H1 (cell line): ENCODE data around the gene FOXL3. TPM values are rescaled to one million over a fixed set of nuclear protein-coding genes. Genes with fewer than 3 reads are reported as not detected.

Experiments used
- CTCF ChIA-PET: fragments of 300-600 bp; sonication (Branson Sonifier 250); formaldehyde crosslinking; loops from one replicate; lab custom pipeline; 2021; ENCODE audit not compliant: partially characterized antibody; lab: Charles Lee
- POLR2A ChIA-PET: fragments of 300-600 bp; sonication (Branson Sonifier 250); formaldehyde crosslinking; loops from one replicate; lab custom pipeline; 2021; ENCODE audit warnings: inconsistent platforms; ENCODE audit not compliant: partially characterized antibody; lab: Charles Lee
- DNase-seq, 2 experiments: peaks; one replicate each; pipeline versions ENCODE4 v3.0.0 to v3.0.0-alpha.2; 2010 to 2022; ENCODE audit warnings: low spot score in 2 of 2, low read depth in 1 of 2, mixed read lengths in 1 of 2
- FAIRE-seq: peaks from 2 replicates; lab custom pipeline; 2011; peaks lifted over from hg19 to GRCh38; lab: Jason Lieb, UNC
- H2AFZ ChIP-seq: 2 replicates; pipeline ENCODE4 v1.8.1; 2012; ENCODE audit warnings: low read length, inconsistent platforms
- H2AK5ac ChIP-seq: 2 replicates; pipeline ENCODE4 v1.6.1; 2013; ENCODE audit warnings: low read depth, low read length
- H2BK120ac ChIP-seq: replicated peaks from 2 replicates; pipeline ENCODE3; 2013; ENCODE audit warnings: low read depth, low read length, inconsistent platforms
- H2BK12ac ChIP-seq: 2 replicates; pipeline ENCODE4 v1.6.1; 2013; ENCODE audit warnings: low read depth, low read length
- H2BK15ac ChIP-seq: 2 replicates; pipeline ENCODE4 v1.6.1; 2013; ENCODE audit warnings: low read length
- H2BK20ac ChIP-seq: 2 replicates; pipeline ENCODE4 v1.6.1; 2013; ENCODE audit warnings: low read length
- H2BK5ac ChIP-seq: 2 replicates; pipeline ENCODE4 v1.6.1; 2013; ENCODE audit warnings: low read depth, low read length
- H3K14ac ChIP-seq: 2 replicates; pipeline ENCODE4 v1.6.1; 2013; ENCODE audit warnings: inconsistent platforms; ENCODE audit not compliant: insufficient read length
- H3K18ac ChIP-seq: 2 replicates; pipeline ENCODE4 v1.6.1; 2013; ENCODE audit warnings: low read length; ENCODE audit errors: extremely low read depth
- H3K23ac ChIP-seq: 2 replicates; pipeline ENCODE4 v1.6.1; 2013; ENCODE audit warnings: inconsistent platforms; ENCODE audit not compliant: insufficient read length
- H3K23me2 ChIP-seq: 2 replicates; pipeline ENCODE4 v1.6.1; 2013; ENCODE audit warnings: low read depth, low read length
- H3K27ac ChIP-seq: 2 replicates; pipeline ENCODE4 v1.6.1; 2011; ENCODE audit warnings: low read depth, low read length, inconsistent platforms
- H3K27me3 ChIP-seq, 4 experiments: replicated peaks in 1 of 4; 1 replicate in 1 of 4; 2 replicates in 3 of 4; pipeline versions ENCODE4 v1.6.1 to v1.8.1; 2011 to 2013; ENCODE audit warnings: low read length in 3 of 4, mild to moderate bottlenecking in 3 of 4, inconsistent platforms in 2 of 4, mixed read lengths in 2 of 4, moderate library complexity in 1 of 4; ENCODE audit not compliant: control insufficient read depth in 3 of 4, insufficient read depth in 3 of 4; ENCODE audit errors: extremely low read depth in 1 of 4
- H3K36me3 ChIP-seq, 4 experiments: 2 replicates each; pipeline versions ENCODE4 v1.6.1 to v1.8.1; 2011 to 2013; ENCODE audit warnings: mild to moderate bottlenecking in 4 of 4, low read length in 3 of 4, moderate library complexity in 2 of 4, control low read depth in 1 of 4, inconsistent platforms in 1 of 4; ENCODE audit not compliant: insufficient read depth in 4 of 4, control insufficient read depth in 2 of 4
- H3K4ac ChIP-seq: replicated peaks from 2 replicates; pipeline ENCODE3; 2013; ENCODE audit warnings: low read length, low read depth, mixed read lengths, inconsistent platforms; ENCODE audit not compliant: insufficient read length
- H3K4me1 ChIP-seq, 4 experiments: replicated peaks in 1 of 4; 1 replicate in 1 of 4; 2 replicates in 3 of 4; pipeline versions ENCODE4 v1.6.1 to v1.8.1; 2011 to 2013; ENCODE audit warnings: low read length in 3 of 4, inconsistent platforms in 2 of 4, mixed read lengths in 1 of 4; ENCODE audit not compliant: insufficient read depth in 4 of 4, control insufficient read depth in 3 of 4
- H3K4me2 ChIP-seq, 2 experiments: 2 replicates each; pipeline versions ENCODE4 v1.6.1 to v1.8.1; 2011 to 2013; ENCODE audit warnings: low read depth in 2 of 2, low read length in 2 of 2, control low read depth in 1 of 2, inconsistent platforms in 1 of 2, mild to moderate bottlenecking in 1 of 2; ENCODE audit not compliant: insufficient read depth in 1 of 2
- H3K4me3 ChIP-seq, 4 experiments: fragments of 200-600, 300-600 bp in 1 of 4; sonication (generic), shearing (Covaris generic), sonication (Bioruptor Twin) in 1 of 4; 2 replicates each; pipeline versions ENCODE4 v1.5.1 to v1.8.1; 2011 to 2016; ENCODE audit warnings: low read length in 4 of 4, low read depth in 3 of 4, control low read depth in 2 of 4, inconsistent platforms in 2 of 4, mild to moderate bottlenecking in 2 of 4, mixed read lengths in 1 of 4, moderate library complexity in 1 of 4; ENCODE audit not compliant: insufficient read depth in 2 of 4; ENCODE audit errors: extremely low read depth in 1 of 4
- H3K56ac ChIP-seq: replicated peaks from 2 replicates; pipeline ENCODE3; 2013; ENCODE audit warnings: low read depth, mild to moderate bottlenecking, mixed read lengths, low read length, inconsistent platforms; ENCODE audit not compliant: insufficient read length
- H3K79me1 ChIP-seq: 2 replicates; pipeline ENCODE4 v1.6.1; 2013; ENCODE audit warnings: low read depth, low read length, control low read depth
- H3K79me2 ChIP-seq, 2 experiments: 2 replicates each; pipeline versions ENCODE4 v1.6.1 to v1.8.1; 2012 to 2013; ENCODE audit warnings: low read length in 2 of 2, mild to moderate bottlenecking in 2 of 2, inconsistent platforms in 1 of 2; ENCODE audit not compliant: insufficient read depth in 2 of 2, control insufficient read depth in 1 of 2
- H3K9ac ChIP-seq, 4 experiments: replicated peaks in 1 of 4; 1 replicate in 1 of 4; 2 replicates in 3 of 4; pipeline versions ENCODE4 v1.6.1 to v1.8.1; 2011 to 2013; ENCODE audit warnings: low read depth in 3 of 4, low read length in 3 of 4, control low read depth in 2 of 4, mild to moderate bottlenecking in 2 of 4, moderate library complexity in 2 of 4, inconsistent platforms in 1 of 4; ENCODE audit errors: extremely low read depth in 1 of 4
- H3K9me3 ChIP-seq, 2 experiments: 2 replicates each; pipeline versions ENCODE4 v1.6.1 to v1.8.1; 2012 to 2013; ENCODE audit warnings: mild to moderate bottlenecking in 2 of 2, moderate library complexity in 2 of 2, control low read depth in 1 of 2, inconsistent platforms in 1 of 2, low read depth in 1 of 2, low read length in 1 of 2, mixed read lengths in 1 of 2; ENCODE audit not compliant: insufficient read depth in 2 of 2
- H4K20me1 ChIP-seq, 2 experiments: replicated peaks in 1 of 2; 2 replicates each; pipeline versions ENCODE3 to v1.8.1; 2011 to 2013; ENCODE audit warnings: inconsistent platforms in 2 of 2, low read length in 2 of 2, mild to moderate bottlenecking in 1 of 2; ENCODE audit not compliant: insufficient read depth in 2 of 2, control insufficient read depth in 1 of 2
- H4K5ac ChIP-seq: 2 replicates; pipeline ENCODE4 v1.6.1; 2013; ENCODE audit warnings: low read length, low read depth, mixed read lengths, inconsistent platforms; ENCODE audit not compliant: insufficient read length
- H4K8ac ChIP-seq: 2 replicates; pipeline ENCODE4 v1.8.0; 2013; ENCODE audit warnings: mild to moderate bottlenecking, moderate library complexity, low read length, inconsistent platforms; ENCODE audit not compliant: insufficient read depth; ENCODE audit errors: extremely low read depth
- H4K91ac ChIP-seq: replicated peaks from 2 replicates; pipeline ENCODE3; 2013; ENCODE audit warnings: low read length, mixed read lengths, inconsistent platforms; ENCODE audit not compliant: insufficient read length
- ASH2L ChIP-seq: fragments of 200-600, 300-600 bp; sonication (generic); IDR thresholded peaks from one replicate; pipeline ENCODE4 v1.7.1; 2017; ENCODE audit warnings: low read length
- CBX8 ChIP-seq: fragments of 300-800, 300-1000 bp; sonication (generic); IDR thresholded peaks from 2 replicates; pipeline ENCODE4 v1.7.1; 2016; ENCODE audit warnings: low read depth, low read length, borderline replicate concordance
- CHD1 ChIP-seq: IDR thresholded peaks from 2 replicates; pipeline ENCODE4 v1.6.1; 2012; ENCODE audit warnings: low read depth, low read length, improper control_type of control experiment
- FOSL1 ChIP-seq: IDR thresholded peaks from 2 replicates; pipeline ENCODE4 v1.6.1; 2011; ENCODE audit warnings: mild to moderate bottlenecking, low read depth, low read length, moderate library complexity; ENCODE audit not compliant: insufficient read depth
- GTF2F1 ChIP-seq: IDR thresholded peaks from 2 replicates; pipeline ENCODE4 v1.6.1; 2012; ENCODE audit warnings: low read depth, low read length, improper control_type of control experiment, borderline replicate concordance
- MAX ChIP-seq: IDR thresholded peaks from 2 replicates; pipeline ENCODE4 v1.6.1; 2012; ENCODE audit warnings: inconsistent platforms
- RBBP5 ChIP-seq: IDR thresholded peaks from 2 replicates; pipeline ENCODE4 v1.7.1; 2012; ENCODE audit warnings: low read depth, mild to moderate bottlenecking, inconsistent platforms, low read length, moderate library complexity, borderline replicate concordance
- RXRA ChIP-seq: IDR thresholded peaks from 2 replicates; pipeline ENCODE4 v1.6.1; 2011; ENCODE audit warnings: low read depth, mild to moderate bottlenecking, low read length, moderate library complexity; ENCODE audit not compliant: insufficient read depth
- SAP30 ChIP-seq: fragments of 300-600 bp; sonication (generic); IDR thresholded peaks from 2 replicates; pipeline ENCODE4 v1.7.1; 2012; ENCODE audit warnings: low read length, moderate library complexity, mild to moderate bottlenecking, inconsistent platforms; ENCODE audit not compliant: insufficient read depth, insufficient replicate concordance
- SIRT6 ChIP-seq: IDR thresholded peaks from one replicate; pipeline ENCODE4 v1.7.1; 2012; ENCODE audit warnings: low read length, inconsistent platforms
- TAF1 ChIP-seq: IDR thresholded peaks from 2 replicates; pipeline ENCODE4 v1.6.1; 2011; ENCODE audit warnings: mild to moderate bottlenecking, low read depth, low read length
- TCF12 ChIP-seq: IDR thresholded peaks from 2 replicates; pipeline ENCODE4 v1.6.1; 2011; ENCODE audit warnings: low read depth, mild to moderate bottlenecking, low read length
- TEAD4 ChIP-seq: IDR thresholded peaks from 2 replicates; pipeline ENCODE4 v1.6.1; 2012; ENCODE audit warnings: low read depth, low read length, inconsistent platforms, mixed read lengths
- WGBS, 2 experiments: shearing (Covaris generic) in 1 of 2; methylation state at CpG; one replicate each; pipeline versions ENCODE4 v1.1.6 to v1.1.7; 2013 to 2015; ENCODE audit warnings: low lambda C conversion rate in 2 of 2, mixed read lengths in 2 of 2, inconsistent platforms in 1 of 2, low coverage in 1 of 2, missing lambda C conversion rate in 1 of 2; ENCODE audit not compliant: insufficient replicate concordance in 2 of 2, insufficient coverage in 1 of 2, insufficient read length in 1 of 2; ENCODE audit errors: extremely low coverage in 1 of 2, missing lambda C conversion rate in 1 of 2; 5-methylcytosine and 5-hydroxymethylcytosine counted together
- polyA plus RNA-seq, 7 experiments: library from polyadenylated mRNA; depleted of rRNA in 3 of 7; stranded (reverse) in 5 of 7; unstranded in 2 of 7; fragments of >200 nt in 5 of 7; fragments of 200-250 nt in 2 of 7; gene quantifications; 1 replicate in 5 of 7; 2 replicates in 1 of 7; 4 replicates in 1 of 7; pipeline versions ENCODE4 v1.2.1 to v1.2.3, GENCODE V29; 2011 to 2013; ENCODE audit warnings: missing spikeins in 2 of 7, mixed read lengths in 2 of 7
- total RNA-seq: library from RNA; stranded (reverse); fragmentation: NEBNext Ultra II Directional; extraction: Animal tissue kit (Norgen Biotek cat#: 25700); gene quantifications from 2 replicates; pipeline ENCODE4 v1.2.1, GENCODE V29; 2021

The FOXL3 gene
- total and polyA plus RNA-seq, 2 of the 8 experiments (the other 6 are each of a cell fraction or from before 2014, with no cell fraction given) = not detected

GRCh38 chr7:274266-274665, 15.7 kb upstream of the FOXL3 start:
- Histone ChIP-seq H3K4me3 (no peak overlapping the region), H2BK15ac (no peak overlapping the region), H3K23me2 (no peaks in the 10 kb centered on the region), H3K18ac (no peak overlapping the region), H3K56ac (no peak overlapping the region), H3K9me3 (peaks cover 44 to 50% of the 10 kb centered on the region in 2 experiments), H2AFZ (no peak overlapping the region), H3K79me1 (no peaks in the 10 kb centered on the region), H4K20me1 (no peaks in the 10 kb centered on the region), H2BK120ac (no peak overlapping the region), H3K4me1 (no peaks in the 10 kb centered on the region), H3K9ac (no peak overlapping the region), H4K8ac (no peak overlapping the region), H3K4ac (no peak overlapping the region), H3K27me3 (no peaks in the 10 kb centered on the region), H4K5ac (no peak overlapping the region), H4K91ac (no peak overlapping the region), H3K14ac (no peak overlapping the region), H3K27ac (no peak overlapping the region), H3K79me2 (no peaks in the 10 kb centered on the region), H3K36me3 (no peaks in the 10 kb centered on the region), H3K4me2 (no peak overlapping the region), H2BK20ac (no peak overlapping the region), H2BK12ac (no peak overlapping the region), H3K23ac (no peak overlapping the region), H2BK5ac (no peak overlapping the region), H2AK5ac (no peak overlapping the region)
- TF ChIP-seq RBBP5 (no peak), SIRT6 (no peak), SAP30 (no peak), TEAD4 (no peak), CHD1 (no peak), TCF12 (no peak), FOSL1 (no peak), CBX8 (no peak), GTF2F1 (no peak), ASH2L (no peak), TAF1 (no peak), MAX (no peak), RXRA (no peak)
- DNase-seq (no peak), FAIRE-seq (no peak)
- ChIA-PET POLR2A (no interaction called here), CTCF (interaction anchor here (1.8 kb wide), 1 partner anchor 20 kb away, joined by 4 read pairs; no protein-coding TSS in a partner anchor)
- 58% methylated on average over 2 of the region's 2 CpGs; no CpG with 5 or more reads in 1 of the 2 experiments for WGBS, 2 experiments
